ENCODE measurements around the gene ZNHIT6. TPM values are rescaled to one million over a fixed set of nuclear protein-coding genes. Genes with fewer than 3 reads are reported as not detected.

The ZNHIT6 gene
- total RNA-seq, 1 experiment from 2014 or later = 31.3 TPM

DNA sequence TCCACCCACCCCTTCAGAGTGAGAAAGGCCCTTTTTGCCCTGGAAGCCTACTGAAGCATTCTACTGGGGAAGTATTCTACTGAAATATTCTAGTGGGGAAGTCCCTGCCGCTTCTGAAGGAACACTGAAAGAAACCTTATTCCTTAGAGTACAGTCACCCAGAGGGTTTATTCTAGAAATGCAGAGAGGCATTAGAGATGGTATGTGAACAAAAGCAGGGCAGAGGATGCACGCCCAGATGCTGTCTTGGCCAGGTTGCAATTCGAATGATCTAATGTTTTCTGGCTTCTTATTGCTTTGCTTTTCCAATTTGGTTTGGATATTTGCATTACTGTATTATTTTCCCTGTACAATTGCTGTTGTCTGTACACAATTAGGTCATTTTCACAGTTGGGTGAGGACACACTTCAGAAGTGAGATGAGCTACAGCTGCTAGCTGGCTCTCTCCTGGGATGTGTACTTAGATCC is 90.6 kb downstream of the ZNHIT6 start:
- H3K36me3 Mint-ChIP-seq (ENCODE audit: insufficient read depth, unreplicated experiment) = peaks cover 2% of the 10 kb centered on the region
- POLR2A ChIA-PET = interaction anchor here (0.6 kb wide), 1 partner anchor 294 kb away, joined by 3 read pairs; no protein-coding TSS in a partner anchor
- no peak overlapping the region for H3K27ac Mint-ChIP-seq (ENCODE audit: low read depth, unreplicated experiment)
- DNase-seq (ENCODE audit: unreplicated experiment) = no peak
- H3K4me1 Mint-ChIP-seq (ENCODE audit: insufficient read depth, unreplicated experiment) = peaks cover 7% of the 10 kb centered on the region
- BruUV-seq (replicated peaks) = no TSS peak
- no peak overlapping the region for H3K4me3 Mint-ChIP-seq (ENCODE audit: unreplicated experiment)
- H3K27me3 Mint-ChIP-seq (ENCODE audit: insufficient read depth, unreplicated experiment) = no peaks in the 10 kb centered on the region
- CTCF ChIA-PET = interaction anchor here (1.4 kb wide), 1 partner anchor 12 kb away, joined by 3 read pairs; no protein-coding TSS in a partner anchor
- peaks cover 27% of the 10 kb centered on the region for H3K9me3 Mint-ChIP-seq (ENCODE audit: unreplicated experiment)
- intact Hi-C loops (cut with micrococcal nuclease) = no loop called here
- TF ChIP-seq CTCF (IDR thresholded peaks at IDR 0.05; ENCODE audit: unreplicated experiment) = no peak

- Mint-ChIP-seq H3K4me3 (ENCODE audit: unreplicated experiment) (no peak overlapping the region), H3K9me3 (ENCODE audit: unreplicated experiment) (peaks cover 18% of the 10 kb centered on the region), H3K27ac (ENCODE audit: low read depth, unreplicated experiment) (no peak overlapping the region), H3K36me3 (ENCODE audit: insufficient read depth, unreplicated experiment) (no peaks in the 10 kb centered on the region), H3K4me1 (ENCODE audit: insufficient read depth, unreplicated experiment) (peaks cover 16% of the 10 kb centered on the region), H3K27me3 (ENCODE audit: insufficient read depth, unreplicated experiment) (no peaks in the 10 kb centered on the region)
- intact Hi-C loops (cut with micrococcal nuclease) = no loop called here
- TF ChIP-seq CTCF (IDR thresholded peaks at IDR 0.05; ENCODE audit: unreplicated experiment) = no peak
- DNase-seq (ENCODE audit: unreplicated experiment) = no peak
- ChIA-PET CTCF (no interaction called here), POLR2A (no interaction called here)
- BruUV-seq (replicated peaks) = no TSS peak
Measured at GRCh38 chr1:85616736-85617135, 91.5 kb downstream of the ZNHIT6 start.

- Mint-ChIP-seq H3K9me3 (ENCODE audit: unreplicated experiment) (peaks cover 14% of the 10 kb centered on the region), H3K36me3 (ENCODE audit: insufficient read depth, unreplicated experiment) (no peaks in the 10 kb centered on the region), H3K4me3 (ENCODE audit: unreplicated experiment) (no peak overlapping the region), H3K4me1 (ENCODE audit: insufficient read depth, unreplicated experiment) (peaks cover 20% of the 10 kb centered on the region), H3K27ac (ENCODE audit: low read depth, unreplicated experiment) (no peak overlapping the region), H3K27me3 (ENCODE audit: insufficient read depth, unreplicated experiment) (no peaks in the 10 kb centered on the region)
- no TSS peak for BruUV-seq (replicated peaks)
- ChIA-PET POLR2A (no interaction called here), CTCF (no interaction called here)
- TF ChIP-seq CTCF (IDR thresholded peaks at IDR 0.05; ENCODE audit: unreplicated experiment) = no peak
- DNase-seq (ENCODE audit: unreplicated experiment) = no peak
- intact Hi-C loops (cut with micrococcal nuclease) = no loop called here
Measured at GRCh38 chr1:85616364-85616705, 91.9 kb downstream of the ZNHIT6 start.

GRCh38 chr1:85615586-85616363 is 92.5 kb downstream of the ZNHIT6 start:
- intact Hi-C loops (cut with micrococcal nuclease) = no loop called here
- ChIA-PET POLR2A (no interaction called here), CTCF (interaction anchor here (0.9 kb wide), 1 partner anchor 31 kb away, joined by 3 read pairs; no protein-coding TSS in a partner anchor)
- no peak for TF ChIP-seq CTCF (IDR thresholded peaks at IDR 0.05; ENCODE audit: unreplicated experiment)
- no peaks in the 10 kb centered on the region for H3K36me3 Mint-ChIP-seq (ENCODE audit: insufficient read depth, unreplicated experiment)
- H3K9me3 Mint-ChIP-seq (ENCODE audit: unreplicated experiment) = peaks cover 8% of the 10 kb centered on the region
- no peak for DNase-seq (ENCODE audit: unreplicated experiment)
- H3K27ac Mint-ChIP-seq (ENCODE audit: low read depth, unreplicated experiment) = no peak overlapping the region
- no TSS peak for BruUV-seq (replicated peaks)
- no peaks in the 10 kb centered on the region for H3K27me3 Mint-ChIP-seq (ENCODE audit: insufficient read depth, unreplicated experiment)
- H3K4me1 Mint-ChIP-seq (ENCODE audit: insufficient read depth, unreplicated experiment) = peaks cover 26% of the 10 kb centered on the region
- H3K4me3 Mint-ChIP-seq (ENCODE audit: unreplicated experiment) = no peak overlapping the region
